AG04450 (cell line): Measurements from ENCODE around the gene PLPPR3. TPM values are rescaled to one million over a fixed set of nuclear protein-coding genes. Genes with fewer than 3 reads are reported as not detected.
"Not testable (repeated sequence)": the region's sequence is repeated elsewhere in the genome, so short reads cannot be mapped to it uniquely, and the experiment has no call there.

ENCODE experiments used
- CTCF ChIA-PET: fragments of 300-600, 350-600 bp; formaldehyde crosslinking; extraction: SDS; loops from one replicate; lab custom pipeline; 2022; ENCODE audit warnings: antibody characterized with exemption, inconsistent platforms; lab: Charles Lee
- POLR2A ChIA-PET: fragments of 350-600 bp; formaldehyde crosslinking; extraction: SDS; loops from one replicate; lab custom pipeline; 2021; ENCODE audit warnings: antibody characterized with exemption, inconsistent platforms; lab: Yijun Ruan, JAX
- DNase-seq: peaks from one replicate; pipeline ENCODE4 v3.0.0-alpha.2; 2011; ENCODE audit warnings: low read depth, low spot score
- H3K27ac ChIP-seq: one replicate; pipeline ENCODE4 v1.5.1; 2012; ENCODE audit warnings: low read depth, low read length, control low read depth
- H3K27me3 ChIP-seq: one replicate; pipeline ENCODE4 v1.6.0; 2012; ENCODE audit warnings: low read length; ENCODE audit not compliant: control insufficient read depth, insufficient read depth
- H3K4me3 ChIP-seq: 2 replicates; pipeline ENCODE4 v1.5.1; 2011; ENCODE audit warnings: mild to moderate bottlenecking, low read depth, low read length, control low read depth
- H3K9me3 ChIP-seq: 2 replicates; pipeline ENCODE4 v1.5.1; 2012; ENCODE audit warnings: low read length; ENCODE audit not compliant: control insufficient read depth, insufficient read depth
- polyA plus RNA-seq: library from polyadenylated mRNA; depleted of rRNA; stranded (reverse); fragments of >200 nt; gene quantifications from 2 replicates; pipeline ENCODE4 v1.2.3, GENCODE V29; 2011
- TF ChIP-seq, protein P1 (sequence below): IDR thresholded peaks from 2 replicates; pipeline ENCODE4 v1.5.1; 2011; ENCODE audit warnings: low read depth, low read length, control low read depth, inconsistent platforms

The PLPPR3 gene
- polyA plus RNA-seq, 1 experiment, result 1.3 TPM

GRCh38 chr19:843836-844545 lies 22.2 kb upstream of the PLPPR3 start:
- Histone ChIP-seq H3K27me3 (peaks cover 26% of the 10 kb centered on the region), H3K9me3 (no peaks in the 10 kb centered on the region; the same call in 1 of the 2 replicates), H3K27ac (no peak overlapping the region), H3K4me3 (no peak overlapping the region)
- DNase-seq, result no peak
- POLR2A ChIA-PET, result interaction anchor here (0.6 kb wide), 2 partner anchors 33 to 40 kb away, joined by 3 read pairs; no protein-coding TSS in a partner anchor
- TF ChIP-seq, protein P1, sequence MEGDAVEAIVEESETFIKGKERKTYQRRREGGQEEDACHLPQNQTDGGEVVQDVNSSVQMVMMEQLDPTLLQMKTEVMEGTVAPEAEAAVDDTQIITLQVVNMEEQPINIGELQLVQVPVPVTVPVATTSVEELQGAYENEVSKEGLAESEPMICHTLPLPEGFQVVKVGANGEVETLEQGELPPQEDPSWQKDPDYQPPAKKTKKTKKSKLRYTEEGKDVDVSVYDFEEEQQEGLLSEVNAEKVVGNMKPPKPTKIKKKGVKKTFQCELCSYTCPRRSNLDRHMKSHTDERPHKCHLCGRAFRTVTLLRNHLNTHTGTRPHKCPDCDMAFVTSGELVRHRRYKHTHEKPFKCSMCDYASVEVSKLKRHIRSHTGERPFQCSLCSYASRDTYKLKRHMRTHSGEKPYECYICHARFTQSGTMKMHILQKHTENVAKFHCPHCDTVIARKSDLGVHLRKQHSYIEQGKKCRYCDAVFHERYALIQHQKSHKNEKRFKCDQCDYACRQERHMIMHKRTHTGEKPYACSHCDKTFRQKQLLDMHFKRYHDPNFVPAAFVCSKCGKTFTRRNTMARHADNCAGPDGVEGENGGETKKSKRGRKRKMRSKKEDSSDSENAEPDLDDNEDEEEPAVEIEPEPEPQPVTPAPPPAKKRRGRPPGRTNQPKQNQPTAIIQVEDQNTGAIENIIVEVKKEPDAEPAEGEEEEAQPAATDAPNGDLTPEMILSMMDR, result no peak
- CTCF ChIA-PET, result no interaction called here

- H3K27ac ChIP-seq, result no peak overlapping the region
- ChIA-PET POLR2A (no interaction called here), CTCF (interaction anchor here (0.6 kb wide), 1 partner anchor 157 kb away, joined by 7 read pairs; the partner anchor contains the start of gene GRIN3B)
- no peaks in the 10 kb centered on the region; the same call in 1 of the 2 replicates for H3K9me3 ChIP-seq
- H3K4me3 ChIP-seq, result no peak overlapping the region
- peaks cover 22% of the 10 kb centered on the region for H3K27me3 ChIP-seq
- no peak for DNase-seq
- TF ChIP-seq, protein P1, result peak; percentile 5; the same call in 1 of the 2 replicates
Observed at GRCh38 chr19:843180-843835, 21.6 kb upstream of the PLPPR3 start.

GRCh38 chr19:842802-843179 lies 21.0 kb upstream of the PLPPR3 start:
- H3K27ac ChIP-seq, POLR2A ChIA-PET, H3K9me3 ChIP-seq, DNase-seq, H3K4me3 ChIP-seq: not testable (repeated sequence)
- CTCF ChIA-PET, result interaction anchor here (0.6 kb wide), 1 partner anchor 158 kb away, joined by 7 read pairs; the partner anchor contains the start of gene GRIN3B
- peaks cover 20% of the 10 kb centered on the region for H3K27me3 ChIP-seq

- no peak within 1 kb of the TSS for H3K27ac ChIP-seq
- CTCF ChIA-PET, result interaction anchor here (1.0 kb wide), 1 partner anchor 73 kb away, joined by 3 read pairs; no protein-coding TSS in a partner anchor
- TF ChIP-seq, protein P1, result no peak
- no peak within 1 kb of the TSS for H3K4me3 ChIP-seq
- POLR2A ChIA-PET, result interaction anchor here (1.2 kb wide), 1 partner anchor 144 kb away, joined by 4 read pairs; the partner anchor contains the start of gene WDR18
- no peaks in the 10 kb centered on the region; the same call in 1 of the 2 replicates for H3K9me3 ChIP-seq
- no peak for DNase-seq
- peaks cover 26% of the 10 kb centered on the region for H3K27me3 ChIP-seq
Observed at GRCh38 chr19:840519-841206, 18.9 kb upstream of the PLPPR3 start, which contains the start of gene PRTN3. TSS of gene PRTN3 (plus strand) at chr19:840999. CDS start at chr19:841009, 10 bp downstream.

- H3K27me3 ChIP-seq, result peaks cover 13% of the 10 kb centered on the region
- POLR2A ChIA-PET, result interaction anchor here (0.5 kb wide), 1 partner anchor 32 kb away, joined by 4 read pairs; no protein-coding TSS in a partner anchor
- H3K4me3 ChIP-seq, result no peak overlapping the region
- TF ChIP-seq, protein P1, result no peak
- CTCF ChIA-PET, result no interaction called here
- DNase-seq, result no peak
- H3K9me3 ChIP-seq, result no peaks in the 10 kb centered on the region; the same call in 1 of the 2 replicates
- no peak overlapping the region for H3K27ac ChIP-seq
Observed at GRCh38 chr19:835210-835810, 13.6 kb upstream of the PLPPR3 start.
